Activated B cell treated with CpG ODN at 0.5 μM for 24 hours (primary cell): Measurements from ENCODE around the gene FGF12. TPM values are rescaled to one million over a fixed set of nuclear protein-coding genes. Genes with fewer than 3 reads are reported as not detected.

Source experiments
- ATAC-seq: fragments of 200-7000 bp; cut with Tn5 transposase; one replicate; pipeline ENCODE4 v1.10.0; 2021; ENCODE audit warnings: low read depth, mild to moderate bottlenecking, moderate library complexity
- CTCF ChIA-PET: fragments of 350-600 bp; sonication (Branson Sonifier 250); formaldehyde crosslinking; loops from one replicate; lab custom pipeline; 2021; ENCODE audit warnings: antibody characterized with exemption; lab: Charles Lee
- POLR2A ChIA-PET: fragments of 350-600 bp; sonication (Branson Sonifier 250); formaldehyde crosslinking; loops from one replicate; lab custom pipeline; 2021; ENCODE audit warnings: antibody characterized with exemption; lab: Charles Lee
- DNase-seq: peaks from one replicate; pipeline ENCODE4 v3.0.0; 2022
- H3K27ac Mint-ChIP-seq: one replicate; pipeline ENCODE4 v1.8.0; 2020; ENCODE audit warnings: mixed read lengths
- H3K27me3 Mint-ChIP-seq: one replicate; pipeline ENCODE4 v1.8.0; 2021; ENCODE audit warnings: mixed read lengths
- H3K36me3 Mint-ChIP-seq: one replicate; pipeline ENCODE4 v1.8.0; 2021; ENCODE audit warnings: low read depth, mixed read lengths
- H3K4me1 Mint-ChIP-seq: one replicate; pipeline ENCODE4 v1.8.0; 2021; ENCODE audit warnings: mixed read lengths
- H3K4me3 Mint-ChIP-seq: one replicate; pipeline ENCODE4 v1.8.0; 2020; ENCODE audit warnings: mild to moderate bottlenecking, mixed read lengths
- H3K9me3 Mint-ChIP-seq: one replicate; pipeline ENCODE4 v1.8.0; 2020; ENCODE audit warnings: mixed read lengths
- intact Hi-C: fragments of 100-400 bp; cut with micrococcal nuclease; formaldehyde crosslinking; loops from one replicate; pipeline ENCODE4 v1.15.1; 2024
- total RNA-seq: library from RNA; stranded (reverse); gene quantifications from 2 replicates; pipeline ENCODE4 v1.2.3, GENCODE V29; 2022
- TF ChIP-seq, protein P1 (sequence below): fragments of 200-600 bp; IDR thresholded peaks from one replicate; pipeline ENCODE4 v1.8.0; 2022; ENCODE audit warnings: antibody characterized with exemption, mild to moderate bottlenecking

The FGF12 gene
- total RNA-seq, 1 donor from 2014 or later = not detected

DNA sequence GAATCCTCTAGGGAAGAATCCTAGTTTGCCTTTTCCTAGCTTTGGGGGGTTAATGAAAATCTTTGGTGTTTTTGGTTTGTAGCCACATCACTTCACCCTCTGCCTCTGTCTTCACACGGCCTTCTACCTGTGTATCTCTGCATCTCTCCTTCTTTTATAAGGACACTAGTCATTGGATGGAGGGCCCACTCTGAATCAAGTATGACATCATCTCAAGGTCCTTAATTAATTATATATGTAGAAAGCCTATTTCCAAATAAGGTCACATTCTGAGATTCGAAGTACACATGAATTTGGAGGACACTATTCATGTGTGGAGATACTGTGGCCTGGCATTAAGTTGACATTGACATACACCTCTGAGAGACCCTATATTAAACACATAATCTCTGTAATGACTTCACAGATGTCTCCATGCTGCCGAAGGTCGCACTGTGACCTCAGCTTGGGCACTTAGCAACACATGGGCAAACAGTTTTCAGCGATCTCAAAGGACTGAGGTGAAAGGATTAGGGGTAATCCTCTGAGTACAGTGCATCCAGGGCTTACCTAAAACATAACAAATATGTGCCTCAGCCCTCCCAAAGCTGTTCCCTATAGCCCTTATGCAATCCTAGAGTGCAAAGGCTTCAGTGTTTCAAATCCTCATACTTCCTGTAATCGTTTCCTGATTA is 446.0 kb downstream of the FGF12 start:
- ChIA-PET CTCF (no interaction called here), POLR2A (no interaction called here)
- H3K36me3 Mint-ChIP-seq = no peaks in the 10 kb centered on the region
- H3K4me3 Mint-ChIP-seq = no peak overlapping the region
- H3K27ac Mint-ChIP-seq = no peak overlapping the region
- H3K4me1 Mint-ChIP-seq = no peaks in the 10 kb centered on the region
- no peaks in the 10 kb centered on the region for H3K9me3 Mint-ChIP-seq
- intact Hi-C loops = no loop called here
- no peak for ATAC-seq
- TF ChIP-seq, protein P1, sequence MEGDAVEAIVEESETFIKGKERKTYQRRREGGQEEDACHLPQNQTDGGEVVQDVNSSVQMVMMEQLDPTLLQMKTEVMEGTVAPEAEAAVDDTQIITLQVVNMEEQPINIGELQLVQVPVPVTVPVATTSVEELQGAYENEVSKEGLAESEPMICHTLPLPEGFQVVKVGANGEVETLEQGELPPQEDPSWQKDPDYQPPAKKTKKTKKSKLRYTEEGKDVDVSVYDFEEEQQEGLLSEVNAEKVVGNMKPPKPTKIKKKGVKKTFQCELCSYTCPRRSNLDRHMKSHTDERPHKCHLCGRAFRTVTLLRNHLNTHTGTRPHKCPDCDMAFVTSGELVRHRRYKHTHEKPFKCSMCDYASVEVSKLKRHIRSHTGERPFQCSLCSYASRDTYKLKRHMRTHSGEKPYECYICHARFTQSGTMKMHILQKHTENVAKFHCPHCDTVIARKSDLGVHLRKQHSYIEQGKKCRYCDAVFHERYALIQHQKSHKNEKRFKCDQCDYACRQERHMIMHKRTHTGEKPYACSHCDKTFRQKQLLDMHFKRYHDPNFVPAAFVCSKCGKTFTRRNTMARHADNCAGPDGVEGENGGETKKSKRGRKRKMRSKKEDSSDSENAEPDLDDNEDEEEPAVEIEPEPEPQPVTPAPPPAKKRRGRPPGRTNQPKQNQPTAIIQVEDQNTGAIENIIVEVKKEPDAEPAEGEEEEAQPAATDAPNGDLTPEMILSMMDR = no peak
- no peak for DNase-seq
- H3K27me3 Mint-ChIP-seq = peaks cover 2% of the 10 kb centered on the region

DNA sequence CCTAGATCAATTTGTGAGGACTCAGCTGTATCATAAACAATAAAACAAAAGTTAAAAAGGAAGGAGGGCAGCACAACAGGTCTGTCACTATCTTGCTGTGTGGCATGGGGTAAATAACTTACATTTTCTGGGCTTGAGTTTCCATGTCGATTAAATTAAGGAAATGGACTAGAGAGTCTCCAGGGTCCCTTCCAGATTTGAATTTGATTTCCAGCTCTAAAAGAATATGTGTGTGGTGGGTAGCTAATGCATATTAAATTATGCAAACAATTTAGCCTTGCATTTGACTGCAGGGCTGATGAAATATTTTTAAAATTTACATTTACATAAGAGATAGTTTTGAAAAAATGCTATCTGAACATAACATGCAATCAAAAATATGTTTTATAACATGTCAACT is 447.7 kb downstream of the FGF12 start:
- CTCF ChIA-PET = no interaction called here
- Mint-ChIP-seq H3K4me3 (no peak overlapping the region), H3K9me3 (no peaks in the 10 kb centered on the region), H3K4me1 (no peaks in the 10 kb centered on the region), H3K27me3 (peaks cover 2% of the 10 kb centered on the region), H3K27ac (no peak overlapping the region), H3K36me3 (no peaks in the 10 kb centered on the region)
- ATAC-seq (no peak), DNase-seq (no peak)
- POLR2A ChIA-PET = no interaction called here
- intact Hi-C loops = no loop called here
- TF ChIP-seq, protein P1 = no peak

DNA sequence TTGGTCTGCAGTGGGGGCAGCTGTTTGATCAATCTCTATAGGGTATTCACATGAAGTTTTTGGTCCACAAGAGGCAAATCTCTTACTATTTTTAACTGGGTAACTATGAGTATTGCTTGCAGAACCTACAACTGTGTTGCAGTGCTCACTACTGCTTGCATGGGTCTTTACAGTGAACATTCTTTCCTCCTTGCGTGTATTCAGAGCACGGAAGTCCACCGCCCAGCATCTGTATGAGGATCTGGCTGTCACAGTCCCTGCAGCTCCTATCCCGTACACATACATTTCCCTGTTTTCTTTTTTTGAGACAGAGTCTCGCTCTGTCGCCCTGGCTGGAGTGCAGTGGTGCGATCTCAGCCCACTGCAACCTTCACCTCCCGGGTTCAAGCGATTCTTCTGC is 449.9 kb downstream of the FGF12 start:
- TF ChIP-seq, protein P1 = no peak
- no peak for DNase-seq
- Mint-ChIP-seq H3K27ac (no peak overlapping the region), H3K9me3 (no peaks in the 10 kb centered on the region), H3K4me3 (no peak overlapping the region), H3K4me1 (no peaks in the 10 kb centered on the region), H3K27me3 (no peaks in the 10 kb centered on the region), H3K36me3 (no peaks in the 10 kb centered on the region)
- POLR2A ChIA-PET = no interaction called here
- no peak for ATAC-seq
- intact Hi-C loops = no loop called here
- CTCF ChIA-PET = no interaction called here

DNA sequence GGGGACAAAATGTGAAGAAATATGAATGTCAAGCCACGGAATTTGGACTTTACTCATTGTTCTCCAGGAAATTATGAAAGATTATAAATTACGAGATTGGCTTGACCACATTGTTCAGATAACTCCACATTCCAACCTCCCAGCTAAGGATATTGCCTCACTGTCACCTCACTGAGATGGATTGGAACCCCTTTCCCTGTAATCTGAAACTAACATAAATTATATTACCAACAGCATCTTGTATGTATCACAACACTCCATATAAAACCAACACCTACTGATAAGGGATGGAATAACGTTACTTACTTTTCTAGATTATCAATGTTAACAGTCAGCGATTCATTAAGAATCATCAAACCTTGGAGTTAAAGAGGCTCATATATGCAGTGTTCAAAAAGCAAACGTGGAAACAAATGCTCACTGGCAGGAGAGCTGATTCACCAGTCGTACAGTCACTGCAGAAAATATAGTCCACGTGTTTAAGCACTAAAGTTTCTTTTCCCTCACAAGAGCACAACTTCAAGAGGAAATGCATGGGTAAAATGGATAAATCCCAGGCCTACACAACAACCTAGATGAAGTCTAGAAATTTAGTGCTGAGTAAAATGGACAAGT is 451.5 kb downstream of the FGF12 start:
- no peak overlapping the region for H3K27ac Mint-ChIP-seq
- H3K36me3 Mint-ChIP-seq = no peaks in the 10 kb centered on the region
- H3K4me1 Mint-ChIP-seq = no peaks in the 10 kb centered on the region
- H3K9me3 Mint-ChIP-seq = no peaks in the 10 kb centered on the region
- ChIA-PET CTCF (no interaction called here), POLR2A (no interaction called here)
- intact Hi-C loops = no loop called here
- no peak overlapping the region for H3K4me3 Mint-ChIP-seq
- ATAC-seq (no peak), DNase-seq (no peak)
- TF ChIP-seq, protein P1 = no peak
- no peaks in the 10 kb centered on the region for H3K27me3 Mint-ChIP-seq

DNA sequence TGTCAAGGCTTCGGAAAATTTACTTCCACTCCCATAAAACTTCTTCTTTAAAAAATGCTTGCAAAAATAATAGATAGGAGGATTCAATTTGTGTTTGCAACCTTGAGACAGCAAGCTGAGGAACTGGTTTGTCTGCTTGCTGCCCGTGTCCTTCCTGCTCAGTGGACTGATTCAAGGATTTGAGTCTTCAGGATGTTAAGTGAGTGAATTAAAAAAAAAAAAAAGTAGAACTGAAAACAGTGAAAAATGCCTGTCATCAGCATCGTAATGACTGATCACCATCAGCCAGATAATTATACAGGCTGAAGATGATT is 453.7 kb downstream of the FGF12 start:
- no peak for DNase-seq
- Mint-ChIP-seq H3K4me3 (no peak overlapping the region), H3K27ac (no peak overlapping the region), H3K4me1 (no peaks in the 10 kb centered on the region), H3K9me3 (no peaks in the 10 kb centered on the region), H3K36me3 (no peaks in the 10 kb centered on the region), H3K27me3 (no peaks in the 10 kb centered on the region)
- no peak for ATAC-seq
- TF ChIP-seq, protein P1 = no peak
- POLR2A ChIA-PET = no interaction called here
- CTCF ChIA-PET = interaction anchor here (0.7 kb wide), 1 partner anchor 23 kb away, joined by 4 read pairs; no protein-coding TSS in a partner anchor
- intact Hi-C loops = no loop called here
